HG03097 (cell line): ENCODE data around the gene SLC66A2.
"Not testable (repeated sequence)": the region's sequence is repeated elsewhere in the genome, so short reads cannot be mapped to it uniquely, and the experiment has no call there.

Experiments used
- ATAC-seq: cut with Tn5 transposase; IDR thresholded peaks from one replicate; pipeline ENCODE4 v1.9.1; 2021; ENCODE audit not compliant: unreplicated experiment, low FRiP score

The SLC66A2 gene

DNA sequence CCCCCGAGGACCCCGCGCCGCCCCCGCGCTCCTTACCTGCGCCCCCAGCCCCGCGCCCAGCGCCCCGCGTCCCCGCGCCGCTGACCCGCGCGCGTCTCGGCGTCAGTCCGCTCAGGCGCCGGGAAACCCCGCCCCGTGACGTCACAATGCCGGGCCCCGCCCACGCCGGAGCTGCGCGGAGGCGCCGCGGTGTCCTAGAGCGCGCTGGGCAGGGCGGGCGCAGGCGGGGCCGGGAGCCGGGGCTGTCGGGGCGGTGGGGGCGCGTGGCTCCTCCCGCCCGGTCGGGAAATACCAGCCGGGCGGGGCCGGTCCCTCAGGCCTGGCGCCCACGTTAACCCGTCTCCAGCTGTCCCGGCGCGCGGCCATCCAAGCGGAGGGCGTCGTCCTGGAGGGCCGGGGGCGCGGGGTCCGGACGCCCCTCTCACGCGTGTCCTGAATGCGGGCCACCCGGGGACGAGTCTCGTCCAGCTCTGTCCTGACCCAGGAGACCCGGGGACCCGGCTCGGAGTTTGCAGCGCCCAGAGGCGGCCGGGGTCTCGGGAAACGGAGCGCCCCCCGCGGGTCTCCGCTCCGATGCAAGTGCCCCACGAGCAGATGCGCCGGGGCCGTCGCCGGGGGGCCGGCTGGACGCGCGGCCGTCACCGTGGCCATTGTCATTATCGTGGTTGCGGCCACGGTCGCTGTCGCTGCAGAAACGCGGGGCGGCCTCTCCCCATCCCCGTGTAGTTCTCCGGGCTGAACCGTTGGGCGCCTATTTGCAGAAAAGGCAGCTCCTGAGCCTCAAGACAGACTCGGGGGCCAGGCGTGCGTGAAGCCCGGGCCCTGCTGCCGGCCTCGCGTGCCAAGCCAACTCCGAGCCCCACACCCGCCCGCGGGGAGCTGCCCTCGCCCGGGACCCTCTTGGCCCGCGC is at the start of gene SLC66A2:
TSS of gene SLC66A2 (minus strand) at position 109 of the 911 bp plus-strand sequence. CDS start 727 bp downstream, outside the sequence.
- ATAC-seq = peak; percentile 86

GRCh38 chr18:80000877-80001276 is 49.4 kb upstream of the SLC66A2 start:
- no peak for ATAC-seq

DNA sequence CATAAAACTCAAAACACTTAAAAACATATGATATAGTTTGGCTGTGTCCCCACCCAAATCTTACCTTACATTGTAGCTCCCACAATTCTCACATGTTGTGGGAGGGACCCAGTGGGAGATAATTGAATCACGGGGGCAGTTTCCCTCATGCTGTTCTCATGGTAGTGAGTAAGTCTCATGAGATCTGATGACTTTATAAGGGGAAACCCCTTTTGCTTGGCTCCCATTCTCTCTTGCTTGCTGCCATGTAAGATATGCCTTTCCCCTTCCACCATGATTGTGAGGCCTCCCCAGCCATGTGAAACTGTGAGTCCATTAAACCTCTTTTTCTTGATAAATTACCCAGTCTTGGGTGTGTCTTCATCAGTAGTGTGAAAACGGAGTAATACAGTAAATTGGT is 48.2 kb upstream of the SLC66A2 start:
- not testable (repeated sequence) for ATAC-seq

DNA sequence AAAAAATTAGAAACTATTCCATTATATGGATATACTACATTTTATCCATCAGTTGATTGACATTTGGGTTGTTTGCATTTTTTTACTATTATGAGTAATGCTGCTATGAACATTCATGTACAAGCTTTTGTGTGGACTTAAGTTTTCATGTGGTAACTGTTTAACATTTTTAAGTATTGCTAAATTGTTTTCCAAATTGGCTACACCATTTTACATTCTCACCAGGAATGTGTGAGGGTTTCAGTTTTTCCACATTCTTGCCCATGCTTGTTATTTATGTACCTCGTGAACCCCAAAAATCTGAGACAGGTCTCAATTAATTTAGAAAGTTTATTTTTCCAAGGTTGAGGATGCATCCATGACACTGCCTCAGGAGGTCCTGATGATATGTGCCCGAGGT is 40.0 kb upstream of the SLC66A2 start:
- no peak for ATAC-seq

DNA sequence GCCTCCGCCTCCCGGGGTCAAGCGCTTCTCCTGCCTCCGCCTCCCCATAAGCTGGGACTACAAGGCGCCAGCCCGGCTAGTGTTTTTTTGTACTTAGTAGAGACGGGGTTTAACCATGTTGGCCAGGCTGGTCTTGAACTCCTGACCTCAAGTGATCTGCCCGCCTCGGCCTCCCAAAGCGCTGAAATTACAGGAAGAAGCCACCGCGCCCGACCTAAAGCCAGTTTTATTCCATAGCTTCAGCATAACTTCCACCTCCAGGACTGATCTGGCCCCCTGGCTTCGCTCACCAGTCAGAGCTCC is 37.7 kb upstream of the SLC66A2 start:
- no peak for ATAC-seq

DNA sequence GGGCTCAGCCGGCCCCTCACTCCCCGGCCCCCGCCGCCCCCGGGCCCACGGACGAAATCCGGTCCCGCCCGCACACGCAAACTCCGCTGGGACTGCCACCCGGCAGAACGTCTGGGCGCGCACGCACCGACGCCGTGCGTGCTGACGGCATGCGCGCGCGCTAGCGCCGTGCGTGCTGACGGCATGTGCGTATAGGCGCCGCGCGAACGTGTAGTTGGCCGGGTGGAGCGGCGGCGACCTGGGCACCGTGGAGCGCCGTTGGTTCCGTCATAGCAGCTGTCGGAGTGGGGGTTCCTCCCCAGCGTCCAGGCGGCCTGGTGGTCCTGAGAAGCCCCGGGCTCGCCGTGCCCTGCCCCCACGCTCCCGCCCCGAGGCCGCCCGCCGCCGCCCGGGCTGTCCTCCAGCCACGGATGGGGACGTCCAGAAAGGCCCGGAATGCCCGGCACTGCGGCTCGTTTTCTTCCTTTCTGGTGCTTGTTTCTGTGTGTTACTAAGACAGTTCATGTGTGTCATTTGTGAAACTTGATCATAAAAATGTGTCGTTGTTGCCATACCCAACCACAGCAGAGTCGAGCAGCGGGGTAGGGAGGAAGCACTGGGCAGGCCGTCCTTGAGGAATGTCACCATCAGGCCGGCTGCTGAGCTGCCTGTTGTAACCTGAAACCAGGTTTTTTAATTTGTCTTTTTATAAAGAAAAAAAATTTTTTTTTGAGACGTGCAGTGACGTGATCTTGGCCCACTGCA is 37.2 kb upstream of the SLC66A2 start, which contains the start of gene TXNL4A:
TSS of gene TXNL4A (minus strand) at position 113 of the 744 bp plus-strand sequence. CDS start 171 bp downstream, outside the sequence.
- ATAC-seq = peak; percentile 94

DNA sequence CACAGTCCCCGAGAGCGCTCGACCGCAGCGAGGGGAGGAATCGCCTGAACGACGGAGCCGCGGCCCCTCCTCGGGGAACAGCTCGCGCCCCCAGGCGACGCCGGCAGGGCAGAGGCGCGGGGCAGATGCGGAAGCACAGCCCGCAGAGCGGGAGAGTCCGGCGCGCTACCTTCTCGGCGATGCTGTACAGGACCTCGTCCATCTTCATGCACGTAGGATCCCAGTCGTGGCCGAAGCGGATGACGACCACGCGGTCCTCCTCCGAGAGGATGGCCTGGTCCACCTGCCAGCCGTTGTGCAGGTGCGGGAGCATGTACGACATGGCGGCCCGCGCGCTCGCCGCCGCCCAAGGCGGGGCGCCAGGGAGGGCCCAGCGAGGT is 36.6 kb upstream of the SLC66A2 start:
- ATAC-seq = peak; percentile 46

GRCh38 chr18:79987566-79987965 is 36.1 kb upstream of the SLC66A2 start:
- no peak for ATAC-seq

GRCh38 chr18:79986726-79987125 is 35.3 kb upstream of the SLC66A2 start:
- ATAC-seq = no peak

DNA sequence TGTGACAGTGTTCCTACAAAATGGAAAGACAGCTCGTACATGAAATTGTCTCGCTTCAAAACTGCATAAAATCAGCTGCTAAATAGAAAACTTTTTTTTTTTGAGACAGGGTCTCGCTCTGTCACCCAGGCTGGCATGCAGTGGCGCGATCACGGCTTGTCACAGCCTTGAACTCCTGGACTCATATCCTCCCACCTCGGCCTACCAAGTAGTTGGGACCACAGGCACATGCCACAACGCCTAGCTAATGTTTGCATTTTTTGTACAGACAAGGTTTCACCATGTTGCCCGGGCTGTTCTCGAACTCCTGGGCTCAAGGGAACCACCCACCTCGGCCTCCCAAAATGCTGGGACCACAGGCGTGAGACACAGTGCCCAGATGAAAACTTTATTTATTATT is 33.7 kb upstream of the SLC66A2 start:
- ATAC-seq = no peak

DNA sequence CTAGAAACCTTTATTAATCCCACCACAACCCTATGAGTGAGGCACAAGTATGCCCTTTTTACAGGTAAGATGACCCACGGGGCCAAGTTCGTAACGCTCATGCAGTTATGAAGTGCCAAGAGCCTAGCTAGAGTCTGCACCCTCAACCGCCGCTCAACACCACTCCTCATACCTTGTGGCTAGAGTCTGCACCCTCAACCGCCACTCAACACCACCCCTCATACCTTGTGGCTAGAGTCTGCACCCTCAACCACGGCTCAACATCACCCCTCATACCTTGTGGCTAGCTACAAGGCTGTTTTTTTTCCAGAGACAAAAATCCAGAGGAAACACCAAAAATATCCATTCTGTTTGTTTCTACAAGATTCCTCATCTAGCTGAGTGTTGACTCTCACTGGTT is 32.3 kb upstream of the SLC66A2 start:
- no peak for ATAC-seq

DNA sequence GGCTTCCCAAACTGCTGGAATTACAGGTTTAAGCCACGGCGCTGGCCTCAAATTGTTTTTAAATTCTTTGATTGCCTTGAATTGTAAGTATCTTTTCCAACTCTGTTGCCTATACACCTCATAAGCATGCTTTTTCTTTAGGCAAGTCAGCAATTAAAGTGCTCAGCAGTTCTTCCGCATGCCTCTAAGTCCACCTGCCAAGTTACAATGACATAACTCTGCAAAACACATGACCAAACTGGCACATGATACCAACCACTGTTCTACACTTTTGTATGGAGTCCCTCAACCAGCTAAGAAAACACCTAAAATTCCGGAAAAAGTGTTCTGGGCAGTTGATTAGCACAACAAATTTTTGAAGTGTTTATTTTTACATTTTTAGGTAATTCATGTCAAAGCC is 31.8 kb upstream of the SLC66A2 start:
- ATAC-seq = no peak

DNA sequence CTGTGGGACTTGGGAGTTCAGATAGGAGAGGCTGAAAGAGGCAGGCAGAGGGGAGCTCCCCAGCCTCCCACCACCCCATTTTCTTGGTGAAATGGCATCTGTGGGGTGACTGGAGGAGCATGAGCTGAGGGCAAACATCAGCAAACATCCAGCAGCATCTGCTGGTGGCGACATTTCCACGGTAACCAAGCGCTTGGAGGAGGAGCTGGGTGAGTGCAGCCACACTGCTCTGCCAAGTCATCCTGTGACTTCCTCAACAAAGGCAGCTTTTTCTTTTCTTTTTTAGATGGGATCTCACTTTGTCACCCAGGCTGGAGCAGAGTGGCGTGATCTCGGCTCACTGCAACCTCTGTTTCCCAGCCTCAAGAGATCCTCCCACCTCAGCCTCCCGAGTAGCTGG is 31.3 kb upstream of the SLC66A2 start:
- ATAC-seq = no peak

- ATAC-seq = no peak
These were observed 29.1 kb upstream of the SLC66A2 start for GRCh38 chr18:79980585-79980984.

GRCh38 chr18:79979843-79980242 is 28.4 kb upstream of the SLC66A2 start:
- ATAC-seq = no peak

GRCh38 chr18:79975985-79976680 is 24.7 kb upstream of the SLC66A2 start:
- no peak for ATAC-seq

GRCh38 chr18:79975043-79975442 is 23.6 kb upstream of the SLC66A2 start:
- no peak for ATAC-seq

GRCh38 chr18:79974025-79974654 is 22.7 kb upstream of the SLC66A2 start:
- ATAC-seq = no peak

- ATAC-seq = no peak
These were observed 22.1 kb upstream of the SLC66A2 start for GRCh38 chr18:79973517-79973916.

- ATAC-seq = no peak
These were observed 21.3 kb upstream of the SLC66A2 start for GRCh38 chr18:79972720-79973119.

GRCh38 chr18:79971986-79972385 is 20.5 kb upstream of the SLC66A2 start:
- no peak for ATAC-seq
